Peyer's patch (tissue), 4 donors: Measurements from ENCODE around the gene SLC25A22.

ENCODE experiments used
- CTCF ChIP-seq, 6 experiments: fragments of 450-650 bp in 4 of 6; fragments of 200-600 bp in 2 of 6; sonication (generic) in 1 of 6; IDR thresholded peaks; one replicate each; pipeline ENCODE4 v1.5.1; 2017 to 2019; ENCODE audit warnings: antibody characterized with exemption in 6 of 6, mild to moderate bottlenecking in 3 of 6, moderate library complexity in 1 of 6
- POLR2A ChIP-seq, 2 donors: fragments of 450-650 bp; IDR thresholded peaks; one replicate each; pipeline ENCODE4 v1.5.1; 2017; ENCODE audit warnings: antibody characterized with exemption in 2 of 2, mild to moderate bottlenecking in 2 of 2, moderate library complexity in 2 of 2

GRCh38 chr11:745428-745827 is 52.7 kb downstream of the SLC25A22 start:
- TF ChIP-seq CTCF (IDR thresholded peaks at IDR 0.05) = no peak
- no peak for TF ChIP-seq POLR2A (IDR thresholded peaks at IDR 0.05)
